Neural progenitor cell (in vitro differentiated cells): ENCODE results near the gene ATF4. TPM values are rescaled to one million over a fixed set of nuclear protein-coding genes. Genes with fewer than 3 reads are reported as not detected.

Source experiments
- DNase-seq: peaks from one replicate; pipeline ENCODE4 v3.0.0-alpha.2; 2016; ENCODE audit warnings: low spot score
- H2AFZ ChIP-seq: fragments of 200-600 bp; sonication (generic); replicated peaks from 2 replicates; pipeline ENCODE4 v1.6.1; 2016; ENCODE audit warnings: antibody characterized with exemption
- H3F3A ChIP-seq: fragments of 200-600 bp; sonication (generic); 2 replicates; pipeline ENCODE4 v1.6.1; 2016; ENCODE audit warnings: antibody characterized with exemption, low read depth
- H3K27ac ChIP-seq: fragments of 200-600 bp; sonication (generic); 2 replicates; pipeline ENCODE4 v1.5.1; 2016; ENCODE audit warnings: mild to moderate bottlenecking
- H3K27me3 ChIP-seq: fragments of 200-600 bp; sonication (generic); 2 replicates; pipeline ENCODE4 v1.6.1; 2016; ENCODE audit warnings: mild to moderate bottlenecking, moderate library complexity
- H3K36me3 ChIP-seq: fragments of 200-600 bp; sonication (generic); 2 replicates; pipeline ENCODE4 v1.5.1; 2016
- H3K4me1 ChIP-seq: fragments of 200-600 bp; sonication (generic); 2 replicates; pipeline ENCODE4 v1.6.1; 2016; ENCODE audit warnings: mixed run types
- H3K4me2 ChIP-seq: fragments of 200-600 bp; sonication (generic); 2 replicates; pipeline ENCODE4 v1.6.1; 2016
- H3K4me3 ChIP-seq: fragments of 200-600 bp; sonication (generic); 2 replicates; pipeline ENCODE4 v1.5.1; 2016
- H3K79me2 ChIP-seq: fragments of 200-600 bp; sonication (generic); 2 replicates; pipeline ENCODE4 v1.6.1; 2016; ENCODE audit warnings: low read depth
- H3K9ac ChIP-seq: fragments of 200-600 bp; sonication (generic); 2 replicates; pipeline ENCODE4 v1.6.1; 2016
- H3K9me3 ChIP-seq: fragments of 200-600 bp; sonication (generic); 2 replicates; pipeline ENCODE4 v1.5.1; 2016; ENCODE audit warnings: low read depth
- H4K20me1 ChIP-seq: fragments of 200-600 bp; sonication (generic); 2 replicates; pipeline ENCODE4 v1.6.1; 2016; ENCODE audit warnings: low read depth
- H3K27ac Mint-ChIP-seq: 3 replicates; pipeline ENCODE4 v1.8.0; 2021; ENCODE audit warnings: mixed read lengths
- H3K27me3 Mint-ChIP-seq: 2 replicates; pipeline ENCODE4 v1.8.0; 2022; ENCODE audit warnings: low read depth, mild to moderate bottlenecking, inconsistent platforms, moderate library complexity, mixed read lengths; ENCODE audit not compliant: insufficient read depth
- H3K36me3 Mint-ChIP-seq: 3 replicates; pipeline ENCODE4 v1.8.0; 2021; ENCODE audit warnings: mixed read lengths
- H3K4me1 Mint-ChIP-seq: 3 replicates; pipeline ENCODE4 v1.8.0; 2021; ENCODE audit warnings: mixed read lengths
- H3K4me3 Mint-ChIP-seq: 3 replicates; pipeline ENCODE4 v1.8.0; 2021; ENCODE audit warnings: mild to moderate bottlenecking, moderate library complexity, mixed read lengths
- H3K9me3 Mint-ChIP-seq: 3 replicates; pipeline ENCODE4 v1.8.0; 2020; ENCODE audit warnings: mixed read lengths
- EZH2 ChIP-seq: fragments of 200-600 bp; sonication (generic); IDR thresholded peaks from 2 replicates; pipeline ENCODE4 v1.6.1; 2017; ENCODE audit warnings: antibody characterized with exemption, mild to moderate bottlenecking, moderate library complexity
- EZH2phosphoT487 ChIP-seq: fragments of 200-600 bp; sonication (generic); IDR thresholded peaks from 2 replicates; pipeline ENCODE4 v1.6.1; 2017; ENCODE audit warnings: antibody characterized with exemption
- total RNA-seq: library from RNA; depleted of rRNA; stranded (reverse); fragments of >200 nt; gene quantifications from 2 replicates; pipeline ENCODE4 v1.2.3, GENCODE V29; 2015; ENCODE audit warnings: low replicate concordance
- TF ChIP-seq, protein P1 (sequence below): fragments of 200-600 bp; sonication (generic); IDR thresholded peaks from 2 replicates; pipeline ENCODE4 v1.5.1; 2017; ENCODE audit warnings: antibody characterized with exemption, mild to moderate bottlenecking

ATF4 gene
- total RNA-seq, 1 donor from 2014 or later = 189 TPM

DNA sequence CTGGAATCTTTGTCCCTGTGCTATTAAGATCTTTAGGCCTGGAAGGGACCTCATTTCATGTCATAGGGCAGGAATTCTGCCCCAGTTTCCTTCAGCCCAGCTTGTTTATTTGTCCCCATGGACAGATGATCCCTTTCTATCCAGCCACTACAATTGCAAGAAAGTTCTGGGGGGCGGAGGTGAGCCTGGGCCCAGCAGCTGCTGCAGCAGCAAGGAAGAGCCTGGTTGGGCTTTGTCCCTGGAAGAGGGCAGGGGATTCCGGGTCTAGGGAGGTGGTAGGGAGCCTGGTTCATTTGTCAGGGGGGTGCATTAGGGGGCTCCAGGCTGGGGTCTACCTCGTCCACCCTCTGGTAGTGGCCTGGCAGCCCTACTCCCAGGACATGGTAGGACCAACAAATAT is 33.8 kb downstream of the ATF4 start:
- Histone ChIP-seq H3K27me3 (peaks cover 85% of the 10 kb centered on the region), H4K20me1 (peaks cover 20% of the 10 kb centered on the region), H3K36me3 (no peaks in the 10 kb centered on the region), H3K4me1 (peaks cover 4% of the 10 kb centered on the region), H3K27ac (no peak overlapping the region), H3K4me3 (no peak overlapping the region), H3K79me2 (no peaks in the 10 kb centered on the region), H3K4me2 (no peak overlapping the region), H3F3A (peaks cover 4% of the 10 kb centered on the region), H2AFZ (no peak overlapping the region), H3K9ac (no peak overlapping the region), H3K9me3 (no peaks in the 10 kb centered on the region)
- H3K9me3 Mint-ChIP-seq = no peaks in the 10 kb centered on the region
- peaks cover 37% of the 10 kb centered on the region for H3K27me3 Mint-ChIP-seq
- TF ChIP-seq EZH2 = no peak
- TF ChIP-seq EZH2phosphoT487 = no peak
- TF ChIP-seq, protein P1, sequence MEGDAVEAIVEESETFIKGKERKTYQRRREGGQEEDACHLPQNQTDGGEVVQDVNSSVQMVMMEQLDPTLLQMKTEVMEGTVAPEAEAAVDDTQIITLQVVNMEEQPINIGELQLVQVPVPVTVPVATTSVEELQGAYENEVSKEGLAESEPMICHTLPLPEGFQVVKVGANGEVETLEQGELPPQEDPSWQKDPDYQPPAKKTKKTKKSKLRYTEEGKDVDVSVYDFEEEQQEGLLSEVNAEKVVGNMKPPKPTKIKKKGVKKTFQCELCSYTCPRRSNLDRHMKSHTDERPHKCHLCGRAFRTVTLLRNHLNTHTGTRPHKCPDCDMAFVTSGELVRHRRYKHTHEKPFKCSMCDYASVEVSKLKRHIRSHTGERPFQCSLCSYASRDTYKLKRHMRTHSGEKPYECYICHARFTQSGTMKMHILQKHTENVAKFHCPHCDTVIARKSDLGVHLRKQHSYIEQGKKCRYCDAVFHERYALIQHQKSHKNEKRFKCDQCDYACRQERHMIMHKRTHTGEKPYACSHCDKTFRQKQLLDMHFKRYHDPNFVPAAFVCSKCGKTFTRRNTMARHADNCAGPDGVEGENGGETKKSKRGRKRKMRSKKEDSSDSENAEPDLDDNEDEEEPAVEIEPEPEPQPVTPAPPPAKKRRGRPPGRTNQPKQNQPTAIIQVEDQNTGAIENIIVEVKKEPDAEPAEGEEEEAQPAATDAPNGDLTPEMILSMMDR = no peak
- H3K4me3 Mint-ChIP-seq = no peak overlapping the region
- DNase-seq = no peak
- H3K36me3 Mint-ChIP-seq = no peaks in the 10 kb centered on the region
- H3K27ac Mint-ChIP-seq = no peak overlapping the region
- peaks cover 11% of the 10 kb centered on the region for H3K4me1 Mint-ChIP-seq

DNA sequence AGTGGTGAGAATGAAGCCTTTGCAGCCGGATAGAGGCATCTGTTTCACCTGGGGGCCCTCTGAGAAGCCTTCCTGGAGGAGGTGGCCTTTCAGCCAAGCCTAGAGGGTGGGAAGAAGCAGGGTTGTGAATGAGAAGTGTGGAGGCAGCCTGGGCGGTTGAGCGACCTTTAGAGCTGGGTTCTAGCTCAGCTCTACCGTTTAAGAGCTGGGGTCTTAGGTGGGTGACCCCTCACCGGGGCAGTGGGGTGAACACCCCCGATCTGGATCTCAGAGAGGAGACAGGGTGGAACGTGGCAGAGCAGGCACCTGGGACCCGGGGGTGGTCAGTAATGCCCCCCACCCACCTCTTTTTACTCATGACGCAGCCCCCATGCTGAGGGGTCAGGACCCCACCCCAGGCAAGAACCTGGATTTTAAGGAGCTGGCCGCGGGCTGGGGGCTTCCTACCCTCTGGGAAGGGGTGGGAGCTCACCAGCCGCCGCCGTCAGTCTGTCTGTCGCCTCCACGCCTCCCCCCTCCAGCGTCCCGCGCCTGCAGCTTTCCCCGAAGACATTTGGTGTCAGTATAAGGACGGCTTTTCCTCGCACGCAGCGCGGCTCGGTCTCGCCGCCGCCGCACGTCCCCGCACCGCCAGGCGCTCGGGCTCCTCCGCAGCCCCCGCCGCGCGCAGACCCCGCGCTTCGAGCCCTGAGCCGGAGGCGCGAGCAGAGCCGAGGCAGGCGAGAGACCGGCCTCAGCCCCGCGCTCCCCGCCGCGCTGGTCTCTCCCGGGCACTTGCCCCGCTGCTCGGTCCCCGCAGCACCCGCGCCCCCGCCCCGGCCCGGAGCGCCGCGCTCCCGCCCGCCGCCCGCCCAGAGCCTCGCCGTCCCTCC is 36.8 kb downstream of the ATF4 start:
- Histone ChIP-seq H3K27me3 (peaks cover 98% of the 10 kb centered on the region), H3K4me3 (peak overlapping the region; percentile 53), H3F3A (peaks cover 4% of the 10 kb centered on the region), H3K9me3 (no peaks in the 10 kb centered on the region), H2AFZ (no peak overlapping the region), H4K20me1 (peaks cover 24% of the 10 kb centered on the region), H3K27ac (no peak overlapping the region), H3K4me2 (peak overlapping the region; percentile 83), H3K4me1 (peaks cover 4% of the 10 kb centered on the region), H3K79me2 (no peaks in the 10 kb centered on the region), H3K36me3 (no peaks in the 10 kb centered on the region), H3K9ac (no peak overlapping the region)
- TF ChIP-seq, protein P1 = no peak
- TF ChIP-seq EZH2 (peak; percentile 60), EZH2phosphoT487 (peak; percentile 66)
- Mint-ChIP-seq H3K27me3 (peaks cover 42% of the 10 kb centered on the region), H3K4me1 (peaks cover 13% of the 10 kb centered on the region), H3K27ac (no peak overlapping the region), H3K36me3 (no peaks in the 10 kb centered on the region), H3K4me3 (peak overlapping the region; percentile 81), H3K9me3 (no peaks in the 10 kb centered on the region)
- peak; percentile 75 for DNase-seq

DNA sequence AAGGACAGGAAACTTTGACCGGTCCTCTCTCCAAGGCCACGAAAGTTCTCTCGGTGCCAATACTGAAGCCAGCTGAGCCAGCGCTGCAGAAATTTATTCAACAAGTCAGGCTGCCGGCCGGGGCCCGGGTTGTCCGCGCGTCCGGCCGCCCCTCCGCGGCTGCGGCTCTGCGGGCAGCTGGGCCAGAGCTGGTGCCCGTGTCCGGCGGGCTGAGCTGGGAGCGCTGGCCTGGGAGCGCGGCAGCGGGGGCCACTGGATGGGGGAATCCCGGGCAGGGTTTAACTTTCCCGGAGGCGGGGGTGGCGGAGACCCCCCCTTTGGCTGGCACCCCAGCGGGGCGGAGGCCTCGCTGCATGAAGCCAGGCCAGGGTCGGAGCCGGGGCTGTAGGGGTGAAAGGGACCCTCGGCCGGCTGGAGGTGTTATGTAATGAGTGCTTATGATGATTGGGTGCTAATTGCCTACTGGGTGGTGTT is 37.9 kb downstream of the ATF4 start:
- peak; percentile 50 for DNase-seq
- peak overlapping the region; percentile 83 for H3K4me2 ChIP-seq
- H3K27ac Mint-ChIP-seq = no peak overlapping the region

More for the DNA sequence above, 37.9 kb downstream of the ATF4 start:
- H3F3A ChIP-seq = peaks cover 4% of the 10 kb centered on the region
- peaks cover 13% of the 10 kb centered on the region for H3K4me1 Mint-ChIP-seq
- no peak overlapping the region for H3K9ac ChIP-seq
- H3K9me3 ChIP-seq = no peaks in the 10 kb centered on the region
- no peaks in the 10 kb centered on the region for H3K36me3 Mint-ChIP-seq
- H3K27me3 Mint-ChIP-seq = peaks cover 44% of the 10 kb centered on the region
- no peaks in the 10 kb centered on the region for H3K36me3 ChIP-seq
- peaks cover 4% of the 10 kb centered on the region for H3K4me1 ChIP-seq
- H3K27ac ChIP-seq = no peak overlapping the region
- H3K27me3 ChIP-seq = peaks cover 99% of the 10 kb centered on the region
- H4K20me1 ChIP-seq = peaks cover 24% of the 10 kb centered on the region
- H3K4me3 Mint-ChIP-seq = peak overlapping the region; percentile 81
- TF ChIP-seq, protein P1 = no peak
- TF ChIP-seq EZH2phosphoT487 = peak; percentile 62
- TF ChIP-seq EZH2 = peak; percentile 83
- H3K9me3 Mint-ChIP-seq = no peaks in the 10 kb centered on the region
- H2AFZ ChIP-seq = no peak overlapping the region
- H3K4me3 ChIP-seq = peak overlapping the region; percentile 53
- no peaks in the 10 kb centered on the region for H3K79me2 ChIP-seq
